HFFc6 (cell line): ENCODE data around the gene CLDN6. TPM values are rescaled to one million over a fixed set of nuclear protein-coding genes. Genes with fewer than 3 reads are reported as not detected.

ENCODE experiments used
- DNase-seq: peaks from one replicate; pipeline ENCODE4 v3.0.0-alpha.2; 2018
- H3K27ac Mint-ChIP-seq: 2 replicates; pipeline ENCODE4 v1.8.0; 2020; ENCODE audit warnings: mild to moderate bottlenecking, mixed read lengths
- H3K27me3 Mint-ChIP-seq: 2 replicates; pipeline ENCODE4 v1.8.0; 2021; ENCODE audit warnings: mild to moderate bottlenecking, moderate library complexity, mixed read lengths; ENCODE audit not compliant: insufficient read depth
- H3K36me3 Mint-ChIP-seq: 2 replicates; pipeline ENCODE4 v1.8.0; 2021; ENCODE audit warnings: low read depth, mixed read lengths
- H3K4me1 Mint-ChIP-seq: 2 replicates; pipeline ENCODE4 v1.8.0; 2020; ENCODE audit warnings: low read depth, mixed read lengths
- H3K4me3 Mint-ChIP-seq: 2 replicates; pipeline ENCODE4 v1.8.0; 2020; ENCODE audit warnings: mild to moderate bottlenecking, moderate library complexity, mixed read lengths
- H3K9me3 Mint-ChIP-seq: 2 replicates; pipeline ENCODE4 v1.8.0; 2020; ENCODE audit warnings: mild to moderate bottlenecking, mixed read lengths
- CTCF ChIP-seq: fragments of 200-600 bp; sonication (generic); IDR thresholded peaks from 2 replicates; pipeline ENCODE4 v1.5.0; 2021; ENCODE audit warnings: antibody characterized with exemption, mild to moderate bottlenecking
- total RNA-seq, 6 experiments: library from RNA; stranded (reverse); fragmentation: NEBNext Ultra II Directional; extraction: Animal tissue kit (Norgen Biotek cat#: 25700); gene quantifications; 2 replicates in 1 of 6; 3 replicates in 5 of 6; pipeline ENCODE4 v1.2.3, GENCODE V29; 2021

The CLDN6 gene
- total RNA-seq, 6 experiments from 2014 or later, result 0.21 TPM; not detected in 5

- Mint-ChIP-seq H3K27me3 (peaks cover 53% of the 10 kb centered on the region), H3K4me3 (no peak overlapping the region), H3K27ac (no peak overlapping the region)
Observed at GRCh38 chr16:3038256-3038655, 20.3 kb upstream of the CLDN6 start.

GRCh38 chr16:3036726-3037315 is 18.8 kb upstream of the CLDN6 start, which contains the start of gene BICDL2:
TSS of gene BICDL2 (minus strand) at chr16:3036944. CDS start at chr16:3035496, 1,448 bp downstream.
- H3K4me1 Mint-ChIP-seq, result no peaks in the 10 kb centered on the region
- H3K4me3 Mint-ChIP-seq, result no peak within 1 kb of the TSS
- no peak within 1 kb of the TSS for H3K27ac Mint-ChIP-seq
- no peak for DNase-seq
- TF ChIP-seq CTCF, result no peak
- H3K9me3 Mint-ChIP-seq, result no peaks in the 10 kb centered on the region
- no peaks in the 10 kb centered on the region for H3K36me3 Mint-ChIP-seq
- H3K27me3 Mint-ChIP-seq, result peaks cover 55% of the 10 kb centered on the region

More at GRCh38 chr16:3038256-3038655, 20.3 kb upstream of the CLDN6 start:
- Mint-ChIP-seq H3K36me3 (no peaks in the 10 kb centered on the region), H3K4me1 (no peaks in the 10 kb centered on the region), H3K9me3 (no peaks in the 10 kb centered on the region)
- DNase-seq, result no peak
- TF ChIP-seq CTCF, result no peak

GRCh38 chr16:3035972-3036725 is 18.2 kb upstream of the CLDN6 start:
- Mint-ChIP-seq H3K27ac (no peak overlapping the region), H3K4me1 (no peaks in the 10 kb centered on the region), H3K27me3 (peaks cover 55% of the 10 kb centered on the region), H3K36me3 (no peaks in the 10 kb centered on the region), H3K9me3 (no peaks in the 10 kb centered on the region), H3K4me3 (no peak overlapping the region)
- no peak for TF ChIP-seq CTCF
- DNase-seq, result no peak

- no peak for TF ChIP-seq CTCF
- H3K4me3 Mint-ChIP-seq, result no peak overlapping the region
- no peak for DNase-seq
- H3K9me3 Mint-ChIP-seq, result no peaks in the 10 kb centered on the region
- no peaks in the 10 kb centered on the region for H3K4me1 Mint-ChIP-seq
- H3K27me3 Mint-ChIP-seq, result peaks cover 57% of the 10 kb centered on the region
- no peaks in the 10 kb centered on the region for H3K36me3 Mint-ChIP-seq
- H3K27ac Mint-ChIP-seq, result no peak overlapping the region
Observed at GRCh38 chr16:3035289-3035971, 17.4 kb upstream of the CLDN6 start.

- no peak for TF ChIP-seq CTCF
- H3K27ac Mint-ChIP-seq, result no peak overlapping the region
- no peaks in the 10 kb centered on the region; the same call in 1 of the 2 replicates for H3K9me3 Mint-ChIP-seq
- DNase-seq, result no peak
- H3K27me3 Mint-ChIP-seq, result peaks cover 51% of the 10 kb centered on the region
- H3K4me1 Mint-ChIP-seq, result peaks cover 6% of the 10 kb centered on the region; the same call in 1 of the 2 replicates
- 0 out of 2 replicates have a peak, but pooled peaks cover 5% of the 10 kb centered on the region for H3K36me3 Mint-ChIP-seq
- H3K4me3 Mint-ChIP-seq, result no peak overlapping the region
Observed at GRCh38 chr16:3032624-3033023, 14.6 kb upstream of the CLDN6 start.
